Progenitor cell of endocrine pancreas (in vitro differentiated cells): Measurements from ENCODE around the gene NIPSNAP3A. TPM values are rescaled to one million over a fixed set of nuclear protein-coding genes. Genes with fewer than 3 reads are reported as not detected.

Experiments used
- DNase-seq: peaks from one replicate; pipeline ENCODE4 v3.0.0; 2021; ENCODE audit warnings: low spot score; ENCODE audit not compliant: unreplicated experiment
- H3K27ac Mint-ChIP-seq: 2 replicates; pipeline ENCODE4 v1.8.0; 2021; ENCODE audit warnings: mild to moderate bottlenecking, moderate library complexity, mixed read lengths
- H3K27me3 Mint-ChIP-seq: 2 replicates; pipeline ENCODE4 v1.8.0; 2021; ENCODE audit warnings: mixed read lengths
- H3K36me3 Mint-ChIP-seq: 2 replicates; pipeline ENCODE4 v1.8.0; 2022; ENCODE audit warnings: mixed read lengths; ENCODE audit not compliant: insufficient read depth
- H3K4me1 Mint-ChIP-seq: 2 replicates; pipeline ENCODE4 v1.8.0; 2021; ENCODE audit warnings: low read depth, mixed read lengths
- H3K4me3 Mint-ChIP-seq: 2 replicates; pipeline ENCODE4 v1.8.0; 2021; ENCODE audit warnings: low read depth, mild to moderate bottlenecking, moderate library complexity, mixed read lengths
- H3K9me3 Mint-ChIP-seq: 2 replicates; pipeline ENCODE4 v1.8.0; 2021; ENCODE audit warnings: low read depth, mixed read lengths
- CTCF ChIP-seq: fragments of 200-600 bp; sonication (generic); IDR thresholded peaks from one replicate; pipeline ENCODE4 v1.5.0; 2021; ENCODE audit warnings: antibody characterized with exemption, mild to moderate bottlenecking; ENCODE audit not compliant: unreplicated experiment
- total RNA-seq: library from RNA; stranded (reverse); gene quantifications from 2 replicates; pipeline ENCODE4 v1.2.1, GENCODE V29; 2021

The NIPSNAP3A gene
- total RNA-seq, 1 donor from 2014 or later = 26.4 TPM

- Mint-ChIP-seq H3K27ac (no peak overlapping the region), H3K4me1 (no peaks in the 10 kb centered on the region), H3K4me3 (no peak overlapping the region), H3K36me3 (peaks cover 5% of the 10 kb centered on the region), H3K27me3 (no peaks in the 10 kb centered on the region), H3K9me3 (no peaks in the 10 kb centered on the region)
- TF ChIP-seq CTCF = no peak
- no peak for DNase-seq
Measured at GRCh38 chr9:104778802-104779201, 31.3 kb downstream of the NIPSNAP3A start.

GRCh38 chr9:104779334-104779733 is 31.9 kb downstream of the NIPSNAP3A start:
- no peaks in the 10 kb centered on the region for H3K27me3 Mint-ChIP-seq

GRCh38 chr9:104779946-104780535 is 32.6 kb downstream of the NIPSNAP3A start:
- no peak for DNase-seq
- Mint-ChIP-seq H3K27ac (no peak overlapping the region), H3K4me1 (no peaks in the 10 kb centered on the region), H3K36me3 (peaks cover 10% of the 10 kb centered on the region), H3K27me3 (no peaks in the 10 kb centered on the region), H3K9me3 (no peaks in the 10 kb centered on the region), H3K4me3 (no peak overlapping the region)
- no peak for TF ChIP-seq CTCF

More at GRCh38 chr9:104779334-104779733, 31.9 kb downstream of the NIPSNAP3A start:
- Mint-ChIP-seq H3K27ac (no peak overlapping the region), H3K4me1 (no peaks in the 10 kb centered on the region), H3K4me3 (no peak overlapping the region), H3K36me3 (peaks cover 9% of the 10 kb centered on the region), H3K9me3 (no peaks in the 10 kb centered on the region)
- no peak for DNase-seq
- TF ChIP-seq CTCF = no peak

GRCh38 chr9:104780796-104781395 is 33.4 kb downstream of the NIPSNAP3A start:
- Mint-ChIP-seq H3K36me3 (peaks cover 12% of the 10 kb centered on the region), H3K4me3 (no peak overlapping the region), H3K9me3 (no peaks in the 10 kb centered on the region), H3K4me1 (no peaks in the 10 kb centered on the region), H3K27me3 (no peaks in the 10 kb centered on the region), H3K27ac (no peak overlapping the region)
- peak; percentile 43 for TF ChIP-seq CTCF
- DNase-seq = no peak

GRCh38 chr9:104783588-104783987 is 36.1 kb downstream of the NIPSNAP3A start:
- TF ChIP-seq CTCF = no peak
- no peaks in the 10 kb centered on the region for H3K27me3 Mint-ChIP-seq
- peaks cover 19% of the 10 kb centered on the region for H3K36me3 Mint-ChIP-seq
- no peak for DNase-seq
- no peaks in the 10 kb centered on the region for H3K9me3 Mint-ChIP-seq
- H3K4me3 Mint-ChIP-seq = no peak overlapping the region
- no peak overlapping the region for H3K27ac Mint-ChIP-seq
- H3K4me1 Mint-ChIP-seq = no peaks in the 10 kb centered on the region
